Eye (tissue), 1 donor: ENCODE measurements around the gene YWHAH.
"Not testable (repeated sequence)": the region's sequence is repeated elsewhere in the genome, so short reads cannot be mapped to it uniquely, and the experiment has no call there.

ENCODE experiments used
- DNase-seq: peaks from one replicate; pipeline ENCODE4 v3.0.0-alpha.2; 2015

The YWHAH gene

DNA sequence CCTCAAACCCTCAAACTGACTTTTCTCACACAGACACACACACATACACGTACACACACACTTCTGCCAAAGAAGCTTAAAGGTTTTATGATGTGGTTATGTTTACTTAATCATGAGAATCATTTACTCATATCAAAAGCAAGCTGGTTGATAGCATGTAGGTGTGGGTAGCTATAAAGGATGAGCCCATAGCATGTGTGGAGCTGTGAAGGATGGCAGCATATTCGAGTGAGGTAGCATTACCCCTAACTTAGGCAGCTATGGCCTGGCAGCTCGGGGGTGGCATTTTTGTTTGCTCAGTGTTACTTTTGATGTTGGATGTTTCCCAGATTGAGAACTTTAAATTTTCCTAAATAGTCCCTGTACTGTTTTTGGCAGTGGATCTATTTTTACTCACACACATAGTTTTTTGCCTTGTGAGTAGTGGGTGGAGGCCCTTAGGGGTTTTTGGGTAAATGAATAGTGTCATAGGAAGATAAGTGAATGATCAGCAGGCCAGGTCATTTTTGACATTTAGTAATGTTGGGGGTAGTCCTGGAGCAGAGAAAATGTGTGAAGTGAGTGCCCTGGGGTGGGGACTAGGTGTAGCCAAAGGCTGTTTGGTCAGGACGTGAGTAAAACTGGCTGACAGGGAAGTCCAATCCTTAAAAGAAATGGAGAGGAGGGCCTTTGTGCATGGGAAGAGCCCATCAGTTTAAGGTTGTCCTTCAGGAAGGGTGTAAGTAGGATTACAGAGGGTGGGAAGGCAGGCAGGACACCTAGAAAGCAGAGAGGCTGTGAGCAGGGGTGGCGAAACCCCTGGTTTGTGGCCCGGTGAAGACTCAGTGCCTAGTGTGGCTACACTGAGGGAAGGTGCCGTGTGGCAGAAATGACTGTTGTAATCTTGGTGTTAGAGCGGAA, 7.1 kb downstream of the YWHAH start:
- no peak for DNase-seq

GRCh38 chr22:31952094-31952401, 7.7 kb downstream of the YWHAH start:
- DNase-seq = no peak

DNA sequence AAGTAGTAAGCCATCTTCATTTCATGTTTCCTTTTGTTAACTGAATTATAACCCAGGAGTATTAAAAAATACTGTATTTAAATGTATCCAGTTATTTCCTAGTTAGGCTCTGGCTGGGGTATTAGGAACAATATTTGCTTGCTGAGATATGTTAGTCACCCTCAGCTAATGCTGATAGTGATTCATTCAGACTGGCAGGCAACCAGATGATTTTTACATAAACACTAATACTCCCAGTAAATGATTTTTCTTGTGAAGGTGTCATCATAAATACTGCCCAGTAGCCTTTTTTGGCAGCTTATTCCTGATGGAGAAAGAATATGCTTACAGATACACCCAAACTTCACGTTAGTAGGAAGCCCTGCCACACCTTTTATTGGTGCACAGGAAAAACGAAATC, 8.1 kb downstream of the YWHAH start:
- no peak for DNase-seq

DNA sequence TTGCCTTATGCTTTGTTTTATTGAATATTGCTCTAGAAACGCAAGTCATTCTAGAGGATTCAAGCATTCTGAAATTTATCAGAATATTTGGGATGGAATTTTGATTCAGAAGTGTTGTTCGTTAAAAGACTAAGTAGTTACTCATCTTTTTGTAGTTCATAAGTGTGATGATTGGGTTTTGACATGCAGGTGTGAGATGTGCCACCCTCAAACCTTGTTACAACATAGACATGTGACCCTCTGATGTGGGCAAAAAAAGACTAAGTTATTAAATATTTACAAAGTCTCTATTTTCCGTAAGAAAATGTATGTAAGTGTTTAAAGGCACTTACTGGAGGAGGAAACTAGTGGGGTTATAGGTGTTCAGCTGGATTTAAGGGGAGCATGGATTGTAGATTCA, 8.9 kb downstream of the YWHAH start:
- no peak for DNase-seq

DNA sequence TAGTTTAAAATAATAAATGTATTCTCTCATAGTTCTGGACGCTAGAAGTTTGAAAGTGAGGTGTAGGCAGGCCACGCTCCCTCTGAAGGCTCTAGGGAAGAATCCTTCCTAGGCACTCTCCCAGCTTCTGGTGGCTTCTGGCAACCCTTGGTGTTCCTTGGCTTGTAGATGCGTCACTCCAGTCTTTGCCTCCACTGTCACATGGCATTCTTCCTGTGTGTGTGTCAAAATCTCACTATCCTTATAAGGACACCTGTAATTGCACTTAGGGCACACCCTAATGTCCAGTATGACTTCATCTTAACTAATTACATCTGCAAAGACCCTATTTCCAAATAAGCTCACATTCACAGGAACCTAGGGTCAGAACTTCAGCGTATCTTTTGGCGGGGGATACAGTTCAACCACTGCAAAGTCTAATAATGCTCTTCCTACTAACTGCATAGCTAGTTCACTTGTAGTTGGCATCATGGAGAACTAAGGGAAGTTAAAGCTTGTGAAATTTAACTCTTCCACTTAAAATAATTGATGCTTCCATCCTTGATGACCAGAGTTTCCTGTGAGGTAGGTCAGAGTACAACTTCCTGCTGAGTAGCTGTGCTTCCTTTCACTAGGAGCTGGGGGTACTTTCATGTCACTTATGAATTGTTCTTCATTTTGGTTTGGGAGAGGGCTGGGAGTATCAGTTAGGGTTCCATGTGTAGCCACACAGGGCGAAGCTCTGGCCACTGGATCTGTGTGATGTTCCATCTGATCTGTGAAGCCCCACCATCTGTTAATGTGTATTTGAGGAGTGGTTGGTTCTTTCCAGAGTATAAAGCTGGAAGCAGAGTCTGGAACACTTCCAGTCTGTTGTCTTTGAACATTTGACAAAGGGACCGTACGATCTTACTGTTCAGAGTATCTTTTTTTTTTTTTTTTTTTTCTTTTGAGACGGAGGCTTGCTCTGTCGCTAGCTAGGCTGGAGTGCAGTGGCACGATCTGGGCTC, 10.5 kb downstream of the YWHAH start:
- no peak for DNase-seq

GRCh38 chr22:31956360-31956759, 12.0 kb downstream of the YWHAH start:
- no peak for DNase-seq

GRCh38 chr22:31957970-31958594, 13.7 kb downstream of the YWHAH start:
- no peak for DNase-seq

GRCh38 chr22:31958625-31959239, 14.4 kb downstream of the YWHAH start:
- no peak for DNase-seq

- no peak for DNase-seq
These were observed 16.4 kb downstream of the YWHAH start for GRCh38 chr22:31960767-31961166.

- DNase-seq = no peak
These were observed 18.2 kb downstream of the YWHAH start for GRCh38 chr22:31962387-31963125.

- no peak for DNase-seq
These were observed 23.7 kb downstream of the YWHAH start for GRCh38 chr22:31968022-31968421.

- peak; percentile 82 for DNase-seq
These were observed 25.6 kb downstream of the YWHAH start for GRCh38 chr22:31969789-31970489.

- peak; percentile 94 for DNase-seq
These were observed 26.4 kb downstream of the YWHAH start for GRCh38 chr22:31970490-31971444.

DNA sequence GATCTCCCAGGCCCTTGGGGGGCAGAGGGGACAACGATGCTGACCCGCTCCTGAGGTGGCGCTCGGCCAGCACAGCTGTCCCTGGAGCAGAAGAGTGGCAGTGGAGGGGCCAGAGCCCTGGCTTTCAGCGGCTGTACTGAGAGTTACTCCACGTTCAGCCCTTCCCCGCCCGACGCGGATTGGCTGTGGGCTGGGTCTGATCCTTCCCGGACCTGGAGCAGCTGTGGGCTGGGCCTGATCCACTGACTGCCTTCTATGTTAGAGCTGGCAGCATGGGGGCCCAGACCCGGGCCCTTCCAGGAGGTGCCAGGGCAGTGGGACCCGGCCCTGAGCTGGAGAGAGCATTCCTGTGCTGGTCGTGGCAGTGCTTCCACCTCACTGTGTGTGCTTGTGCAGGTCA, 27.8 kb downstream of the YWHAH start:
- DNase-seq = no peak

DNA sequence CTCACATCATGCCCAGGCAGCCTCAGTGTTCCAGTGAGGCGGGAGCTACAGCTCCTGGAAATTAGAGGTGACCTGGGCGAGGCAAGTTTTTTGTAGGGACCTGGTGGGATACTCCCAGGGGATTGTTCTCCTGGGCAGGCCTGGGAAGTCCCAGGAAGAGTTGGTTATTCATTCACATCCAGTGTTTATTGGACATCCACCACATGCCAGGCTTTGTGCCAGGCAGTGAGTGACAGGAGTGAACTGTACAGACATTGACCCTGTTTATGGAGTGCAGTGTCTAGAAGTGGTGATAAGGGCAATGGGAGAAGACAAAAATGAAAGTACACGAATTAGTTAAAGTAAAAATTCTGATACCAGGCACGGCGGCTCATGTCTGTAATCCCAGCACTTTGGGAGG, 29.4 kb downstream of the YWHAH start:
- DNase-seq = no peak

DNA sequence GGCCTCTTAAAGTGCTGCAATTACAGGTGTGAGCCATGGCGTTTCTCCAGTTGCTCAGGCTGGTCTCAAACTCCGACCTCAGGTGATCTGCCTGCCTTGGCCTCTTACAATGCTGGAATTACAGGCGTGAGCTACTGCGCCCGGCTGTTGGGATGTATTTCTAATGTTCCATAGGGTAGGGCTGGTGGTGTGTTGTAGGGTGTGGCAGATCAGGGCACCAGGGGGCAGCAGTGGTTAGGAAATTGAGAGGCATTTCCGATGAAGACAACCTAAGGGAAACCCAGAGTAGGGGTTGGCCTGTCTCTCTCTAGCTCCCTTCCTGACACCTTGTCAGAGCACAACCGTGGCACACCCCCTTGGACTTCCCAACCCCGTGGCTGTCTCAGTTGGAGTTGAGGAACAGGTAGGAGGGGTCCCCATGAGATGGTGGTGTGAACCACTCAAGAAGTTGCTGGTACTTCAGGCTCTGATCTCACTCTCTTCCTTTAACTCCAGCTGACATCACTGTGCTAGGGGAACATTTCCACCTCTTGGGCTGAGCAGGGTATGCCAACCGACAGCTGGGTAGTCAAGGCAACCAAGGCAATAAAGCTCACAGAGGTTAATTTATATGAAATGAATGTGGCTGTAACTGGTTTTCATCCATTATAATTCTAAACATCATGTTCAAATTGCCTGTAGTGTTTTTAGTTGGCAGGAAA, 33.0 kb downstream of the YWHAH start:
- peak; percentile 87 for DNase-seq

- DNase-seq = peak; percentile 37
These were observed 33.6 kb downstream of the YWHAH start for GRCh38 chr22:31977939-31978338.

- no peak for DNase-seq
These were observed 36.3 kb downstream of the YWHAH start for GRCh38 chr22:31980628-31981027.

GRCh38 chr22:31981976-31982375, 37.6 kb downstream of the YWHAH start:
- not testable (repeated sequence) for DNase-seq
